Body of pancreas (tissue), 4 donors: ENCODE data around the gene SPIRE2.

Source experiments
- CTCF ChIP-seq, 7 experiments: fragments of 450-650 bp in 4 of 7; fragments of 200-600 bp in 3 of 7; sonication (generic) in 3 of 7; IDR thresholded peaks; one replicate each; pipeline ENCODE4 v1.5.1; 2016 to 2019; ENCODE audit warnings: antibody characterized with exemption in 7 of 7
- POLR2A ChIP-seq, 3 donors: fragments of 450-650 bp; IDR thresholded peaks; one replicate each; pipeline ENCODE4 v1.6.1; 2016; ENCODE audit warnings: antibody characterized with exemption in 3 of 3, mild to moderate bottlenecking in 2 of 3

GRCh38 chr16:89805136-89805905, 23.0 kb upstream of the SPIRE2 start:
- no peak for TF ChIP-seq CTCF (IDR thresholded peaks at IDR 0.05)
- no peak for TF ChIP-seq POLR2A (IDR thresholded peaks at IDR 0.05)
